22Rv1 (cell line): Measurements from ENCODE around the gene ZC3H14.

Source experiments
- CTCF ChIP-seq: fragments of 450-650 bp; IDR thresholded peaks from 2 replicates; pipeline ENCODE4 v1.5.1; 2017; ENCODE audit warnings: mild to moderate bottlenecking
- ZFX ChIP-seq: fragments of 450-650 bp; IDR thresholded peaks from 2 replicates; pipeline ENCODE4 v1.6.1; 2017; ENCODE audit warnings: antibody characterized with exemption, borderline replicate concordance

GRCh38 chr14:88572117-88572516 is 9.3 kb downstream of the ZC3H14 start:
- TF ChIP-seq CTCF = no peak
- no peak for TF ChIP-seq ZFX
